HEK293 (cell line): ENCODE data around the gene GLIS1.

Experiments
- CTCF ChIA-PET: fragments of 350-600 bp; formaldehyde crosslinking; extraction: SDS; loops from one replicate; lab custom pipeline; 2021; ENCODE audit warnings: antibody characterized with exemption; lab: Yijun Ruan, JAX
- POLR2A ChIA-PET: fragments of 300-600 bp; formaldehyde crosslinking; extraction: SDS; loops from one replicate; lab custom pipeline; 2020; ENCODE audit warnings: antibody characterized with exemption, inconsistent platforms; lab: Yijun Ruan, JAX
- H3K27ac ChIP-seq: fragments of 200-500 bp; sonication (Bioruptor generic); 2 replicates; pipeline ENCODE4 v1.5.1; 2014; ENCODE audit warnings: low read depth, low read length, control low read depth, inconsistent platforms; ENCODE audit errors: extremely low read depth
- H3K36me3 ChIP-seq, 2 experiments: fragments of 200-500 bp in 1 of 2; sonication (Bioruptor generic) in 1 of 2; 1 replicate in 1 of 2; 2 replicates in 1 of 2; pipeline ENCODE4 v1.5.1; 2014 to 2017; ENCODE audit warnings: inconsistent platforms in 2 of 2, low read length in 2 of 2; ENCODE audit not compliant: control insufficient read depth in 2 of 2, insufficient read depth in 1 of 2
- H3K4me1 ChIP-seq: fragments of 200-500 bp; sonication (Bioruptor generic); 2 replicates; pipeline ENCODE4 v1.5.1; 2014; ENCODE audit warnings: mild to moderate bottlenecking, low read length, inconsistent platforms; ENCODE audit not compliant: control insufficient read depth, insufficient read depth
- H3K4me3 ChIP-seq: 2 replicates; pipeline ENCODE4 v1.5.1; 2011; ENCODE audit warnings: low read depth, mild to moderate bottlenecking, control low read depth, low read length, moderate library complexity
- H3K9me3 ChIP-seq: fragments of 200-500 bp; sonication (Bioruptor generic); 2 replicates; pipeline ENCODE4 v1.5.1; 2014; ENCODE audit warnings: low read depth, low read length, inconsistent platforms; ENCODE audit not compliant: control insufficient read depth, insufficient read depth
- BCL11A ChIP-seq: fragments of 450-650 bp; formaldehyde crosslinking; IDR thresholded peaks from 2 replicates; pipeline ENCODE4 v1.5.1; 2016; ENCODE audit warnings: low read depth, missing biosample characterization, missing genetic modification characterization
- HOXC10 ChIP-seq: sonication (generic); formaldehyde crosslinking; IDR thresholded peaks from 2 replicates; pipeline ENCODE4 v1.8.1; 2023; ENCODE audit warnings: mild to moderate bottlenecking, missing genetic modification reagents
- INSM2 ChIP-seq: fragments of 450-650 bp; formaldehyde crosslinking; IDR thresholded peaks from 2 replicates; pipeline ENCODE4 v1.5.1; 2016; ENCODE audit warnings: missing biosample characterization, missing genetic modification characterization
- PRDM1 ChIP-seq: fragments of 450-650 bp; formaldehyde crosslinking; IDR thresholded peaks from 2 replicates; pipeline ENCODE4; 2016; ENCODE audit warnings: missing biosample characterization, missing genetic modification characterization
- PRDM10 ChIP-seq: fragments of 450-650 bp; formaldehyde crosslinking; IDR thresholded peaks from 2 replicates; pipeline ENCODE4 v1.5.1; 2016; ENCODE audit warnings: missing biosample characterization, missing genetic modification characterization
- PRDM4 ChIP-seq: fragments of 450-650 bp; formaldehyde crosslinking; IDR thresholded peaks from 2 replicates; pipeline ENCODE4 v1.5.1; 2017; ENCODE audit warnings: missing biosample characterization, missing genetic modification characterization
- TRIM28 ChIP-seq: IDR thresholded peaks from 2 replicates; pipeline ENCODE4 v1.6.1; 2011; ENCODE audit warnings: low read length, control low read depth, borderline replicate concordance
- YY1 ChIP-seq: fragments of 450-650 bp; formaldehyde crosslinking; IDR thresholded peaks from 2 replicates; pipeline ENCODE4 v1.5.1; 2018; ENCODE audit warnings: missing biosample characterization, missing genetic modification characterization
- ZNF121 ChIP-seq: fragments of 450-650 bp; formaldehyde crosslinking; IDR thresholded peaks from 2 replicates; pipeline ENCODE4 v1.5.1; 2016; ENCODE audit warnings: missing biosample characterization, missing genetic modification characterization
- ZNF214 ChIP-seq: fragments of 450-650 bp; formaldehyde crosslinking; IDR thresholded peaks from 2 replicates; pipeline ENCODE4 v1.5.1; 2017; ENCODE audit warnings: missing biosample characterization, mild to moderate bottlenecking, missing genetic modification characterization, borderline replicate concordance
- ZNF223 ChIP-seq: fragments of 450-650 bp; formaldehyde crosslinking; IDR thresholded peaks from 2 replicates; pipeline ENCODE4 v1.5.1; 2016; ENCODE audit warnings: missing biosample characterization, missing genetic modification characterization
- ZNF341 ChIP-seq: fragments of 450-650 bp; formaldehyde crosslinking; IDR thresholded peaks from 2 replicates; pipeline ENCODE4; 2016; ENCODE audit warnings: low read depth, missing biosample characterization, missing genetic modification characterization
- ZNF37A ChIP-seq: fragments of 450-650 bp; IDR thresholded peaks from 2 replicates; pipeline ENCODE4 v1.5.1; 2018; ENCODE audit warnings: missing biosample characterization, missing genetic modification characterization
- ZNF449 ChIP-seq: fragments of 450-650 bp; formaldehyde crosslinking; IDR thresholded peaks from 2 replicates; pipeline ENCODE4 v1.5.1; 2017; ENCODE audit warnings: missing biosample characterization, mild to moderate bottlenecking, missing genetic modification characterization, moderate library complexity
- ZNF521 ChIP-seq: fragments of 450-650 bp; formaldehyde crosslinking; IDR thresholded peaks from 2 replicates; pipeline ENCODE4 v1.5.1; 2017; ENCODE audit warnings: missing biosample characterization, mild to moderate bottlenecking, missing genetic modification characterization
- ZNF623 ChIP-seq: fragments of 450-650 bp; formaldehyde crosslinking; IDR thresholded peaks from 2 replicates; pipeline ENCODE4 v1.5.1; 2016; ENCODE audit warnings: missing biosample characterization, missing genetic modification characterization
- TF ChIP-seq, protein P1 (sequence below): fragments of 450-650 bp; formaldehyde crosslinking; IDR thresholded peaks from 2 replicates; pipeline ENCODE4 v1.5.1; 2016; ENCODE audit warnings: missing biosample characterization, missing genetic modification characterization
- TF ChIP-seq, protein P2 (sequence below): fragments of 450-650 bp; formaldehyde crosslinking; IDR thresholded peaks from 2 replicates; pipeline ENCODE4 v1.5.1; 2016; ENCODE audit warnings: missing biosample characterization, missing genetic modification characterization
- TF ChIP-seq, protein P3 (sequence below): fragments of 450-650 bp; formaldehyde crosslinking; IDR thresholded peaks from 2 replicates; pipeline ENCODE4 v1.5.1; 2016; ENCODE audit warnings: missing biosample characterization, missing genetic modification characterization

GLIS1 gene

DNA sequence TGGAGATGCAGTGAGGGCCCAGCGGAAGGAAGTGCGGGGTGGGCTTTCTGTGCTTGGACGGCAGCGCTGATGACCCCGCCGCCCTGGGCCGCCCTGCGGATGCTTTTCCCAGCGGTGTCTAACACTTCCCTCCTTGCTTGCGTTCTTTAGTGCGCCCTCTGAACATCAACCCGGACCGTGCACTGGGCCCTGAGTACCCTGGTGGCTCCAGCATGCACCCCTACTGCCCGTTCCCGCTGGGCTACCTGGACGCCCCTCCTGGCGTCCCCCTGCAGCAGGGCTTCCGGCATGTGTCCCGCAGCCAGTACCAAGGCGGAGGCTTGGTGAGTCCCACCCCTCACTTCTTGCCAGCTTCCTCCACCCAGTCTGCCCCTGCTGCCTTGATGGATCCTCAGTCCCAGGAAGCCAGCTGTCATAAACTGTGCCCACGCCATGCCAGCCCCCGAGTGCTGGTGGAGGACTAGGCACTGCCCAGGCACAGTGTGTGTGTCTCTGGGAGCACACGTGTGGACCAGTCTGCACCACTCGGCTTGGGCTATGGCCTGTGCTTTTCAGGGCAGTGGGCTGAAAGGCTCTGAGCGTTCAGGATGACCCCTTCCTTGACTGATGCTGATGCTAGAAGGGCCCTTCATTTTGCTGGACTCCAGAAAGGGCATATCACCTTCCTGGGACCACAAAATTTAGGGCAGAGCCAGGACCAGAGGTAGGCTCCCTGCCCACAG is 277.5 kb downstream of the GLIS1 start:
- Histone ChIP-seq H3K9me3 (no peaks in the 10 kb centered on the region), H3K36me3 (no peaks in the 10 kb centered on the region), H3K4me1 (no peaks in the 10 kb centered on the region), H3K4me3 (no peak overlapping the region), H3K27ac (no peak overlapping the region)
- ChIA-PET POLR2A (no interaction called here), CTCF (no interaction called here)
- TF ChIP-seq INSM2 (tag by site-specific recombination) = no peak
- TF ChIP-seq PRDM4 (tag by site-specific recombination) = no peak
- no peak for TF ChIP-seq ZNF214
- TF ChIP-seq, protein P1, sequence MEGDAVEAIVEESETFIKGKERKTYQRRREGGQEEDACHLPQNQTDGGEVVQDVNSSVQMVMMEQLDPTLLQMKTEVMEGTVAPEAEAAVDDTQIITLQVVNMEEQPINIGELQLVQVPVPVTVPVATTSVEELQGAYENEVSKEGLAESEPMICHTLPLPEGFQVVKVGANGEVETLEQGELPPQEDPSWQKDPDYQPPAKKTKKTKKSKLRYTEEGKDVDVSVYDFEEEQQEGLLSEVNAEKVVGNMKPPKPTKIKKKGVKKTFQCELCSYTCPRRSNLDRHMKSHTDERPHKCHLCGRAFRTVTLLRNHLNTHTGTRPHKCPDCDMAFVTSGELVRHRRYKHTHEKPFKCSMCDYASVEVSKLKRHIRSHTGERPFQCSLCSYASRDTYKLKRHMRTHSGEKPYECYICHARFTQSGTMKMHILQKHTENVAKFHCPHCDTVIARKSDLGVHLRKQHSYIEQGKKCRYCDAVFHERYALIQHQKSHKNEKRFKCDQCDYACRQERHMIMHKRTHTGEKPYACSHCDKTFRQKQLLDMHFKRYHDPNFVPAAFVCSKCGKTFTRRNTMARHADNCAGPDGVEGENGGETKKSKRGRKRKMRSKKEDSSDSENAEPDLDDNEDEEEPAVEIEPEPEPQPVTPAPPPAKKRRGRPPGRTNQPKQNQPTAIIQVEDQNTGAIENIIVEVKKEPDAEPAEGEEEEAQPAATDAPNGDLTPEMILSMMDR (tag by site-specific recombination) = no peak
- TF ChIP-seq, protein P2, sequence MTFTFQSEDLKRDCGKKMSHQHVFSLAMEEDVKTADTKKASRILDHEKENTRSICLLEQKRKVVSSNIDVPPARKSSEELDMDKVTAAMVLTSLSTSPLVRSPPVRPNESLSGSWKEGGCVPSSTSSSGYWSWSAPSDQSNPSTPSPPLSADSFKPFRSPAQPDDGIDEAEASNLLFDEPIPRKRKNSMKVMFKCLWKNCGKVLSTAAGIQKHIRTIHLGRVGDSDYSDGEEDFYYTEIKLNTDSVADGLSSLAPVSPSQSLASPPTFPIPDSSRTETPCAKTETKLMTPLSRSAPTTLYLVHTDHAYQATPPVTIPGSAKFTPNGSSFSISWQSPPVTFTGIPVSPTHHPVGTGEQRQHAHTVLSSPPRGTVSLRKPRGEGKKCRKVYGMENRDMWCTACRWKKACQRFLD (tag by site-specific recombination) = no peak
- TF ChIP-seq ZNF449 (tag by site-specific recombination) = no peak
- TF ChIP-seq ZNF37A = no peak
- TF ChIP-seq BCL11A = no peak
- no peak for TF ChIP-seq PRDM10 (tag by site-specific recombination)
- TF ChIP-seq PRDM1 (tag by site-specific recombination) = no peak
- no peak for TF ChIP-seq ZNF223 (tag by site-specific recombination)
- TF ChIP-seq ZNF521 = no peak
- TF ChIP-seq, protein P3, sequence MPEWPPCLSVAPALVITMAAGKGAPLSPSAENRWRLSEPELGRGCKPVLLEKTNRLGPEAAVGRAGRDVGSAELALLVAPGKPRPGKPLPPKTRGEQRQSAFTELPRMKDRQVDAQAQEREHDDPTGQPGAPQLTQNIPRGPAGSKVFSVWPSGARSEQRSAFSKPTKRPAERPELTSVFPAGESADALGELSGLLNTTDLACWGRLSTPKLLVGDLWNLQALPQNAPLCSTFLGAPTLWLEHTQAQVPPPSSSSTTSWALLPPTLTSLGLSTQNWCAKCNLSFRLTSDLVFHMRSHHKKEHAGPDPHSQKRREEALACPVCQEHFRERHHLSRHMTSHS (tag by site-specific recombination) = no peak
- no peak for TF ChIP-seq ZNF121
- TF ChIP-seq YY1 = no peak
- TF ChIP-seq ZNF623 (tag by site-specific recombination) = no peak
- TF ChIP-seq TRIM28 = no peak
- no peak for TF ChIP-seq HOXC10 (CRISPR knock-in tag)
- TF ChIP-seq ZNF341 (tag by site-specific recombination) = no peak
